GM21367 (cell line): ENCODE results near the gene BICDL2.

Experiments
- ATAC-seq: cut with Tn5 transposase; IDR thresholded peaks from one replicate; pipeline ENCODE4 v1.9.1; 2021; ENCODE audit not compliant: unreplicated experiment

Gene BICDL2

DNA sequence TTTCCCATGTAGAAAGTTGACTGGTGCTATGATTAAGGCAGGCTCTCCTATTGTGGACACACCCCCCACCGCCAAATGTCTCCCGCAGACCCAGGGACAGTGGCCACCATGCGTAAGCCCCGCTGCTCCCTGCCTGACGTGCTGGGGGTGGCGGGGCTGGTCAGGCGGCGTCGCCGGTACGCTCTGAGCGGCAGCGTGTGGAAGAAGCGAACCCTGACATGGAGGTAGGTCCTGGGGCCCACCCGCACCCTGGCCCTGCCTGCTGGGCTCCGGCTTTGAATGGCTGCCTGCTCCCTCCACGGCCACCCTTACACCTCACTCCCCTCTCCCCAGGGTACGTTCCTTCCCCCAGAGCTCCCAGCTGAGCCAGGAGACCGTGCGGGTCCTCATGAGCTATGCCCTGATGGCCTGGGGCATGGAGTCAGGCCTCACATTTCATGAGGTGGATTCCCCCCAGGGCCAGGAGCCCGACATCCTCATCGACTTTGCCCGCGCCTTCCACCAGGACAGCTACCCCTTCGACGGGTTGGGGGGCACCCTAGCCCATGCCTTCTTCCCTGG is 13.3 kb upstream of the BICDL2 start:
- no peak for ATAC-seq

DNA sequence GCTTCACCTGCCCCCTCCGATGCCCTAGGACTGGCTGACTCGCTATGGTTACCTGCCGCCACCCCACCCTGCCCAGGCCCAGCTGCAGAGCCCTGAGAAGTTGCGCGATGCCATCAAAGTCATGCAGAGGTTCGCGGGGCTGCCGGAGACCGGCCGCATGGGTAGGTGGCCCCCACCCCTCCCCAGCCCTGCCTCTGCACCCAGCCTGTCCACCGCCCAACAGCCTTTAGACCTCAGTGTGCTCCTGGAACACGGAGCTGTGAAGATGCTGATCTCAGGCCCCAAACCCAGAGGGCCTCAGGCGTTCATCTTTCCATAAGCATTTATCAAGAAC is 10.6 kb upstream of the BICDL2 start:
- no peak for ATAC-seq

DNA sequence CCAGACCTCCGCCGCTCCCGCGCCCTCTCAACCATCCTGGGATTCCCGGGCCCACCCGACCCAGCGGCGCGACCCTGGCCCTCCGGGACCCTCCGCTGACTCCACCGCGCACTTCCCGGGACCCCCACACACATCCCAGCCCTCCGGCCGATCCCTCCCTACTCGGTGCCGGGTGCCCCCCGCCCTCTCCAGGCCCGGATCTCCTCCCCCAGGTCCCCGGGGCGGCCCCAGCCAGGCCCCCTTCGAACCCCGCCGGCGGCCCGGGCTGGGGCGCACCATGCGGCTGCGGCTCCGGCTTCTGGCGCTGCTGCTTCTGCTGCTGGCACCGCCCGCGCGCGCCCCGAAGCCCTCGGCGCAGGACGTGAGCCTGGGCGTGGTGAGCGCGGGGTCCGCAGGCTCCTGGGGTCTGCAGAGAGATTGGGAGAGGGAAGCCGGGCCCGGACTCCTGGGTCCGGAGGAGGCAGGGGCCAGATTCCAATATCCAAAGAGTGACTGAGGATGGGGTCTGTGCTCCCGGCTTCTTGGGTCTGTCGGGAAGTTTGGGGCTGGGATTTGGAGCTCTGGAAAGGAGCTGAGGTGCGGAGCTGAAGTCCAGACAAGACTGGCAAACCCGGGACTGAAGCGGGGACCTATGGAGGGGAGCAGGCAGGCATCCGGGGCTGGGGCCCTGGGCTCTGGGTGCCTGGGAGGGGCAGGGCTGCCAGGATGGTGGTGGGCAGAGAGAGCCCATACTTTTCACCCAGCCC is 10.1 kb upstream of the BICDL2 start:
- ATAC-seq, result no peak

- no peak for ATAC-seq
Measured at GRCh38 chr16:3045758-3046640, 9.3 kb upstream of the BICDL2 start, which contains the start of gene MMP25. TSS of gene MMP25 (plus strand) at chr16:3046561. CDS start at chr16:3046918, 357 bp downstream.

- ATAC-seq, result no peak
Measured at GRCh38 chr16:3044708-3045107, 8.0 kb upstream of the BICDL2 start.

DNA sequence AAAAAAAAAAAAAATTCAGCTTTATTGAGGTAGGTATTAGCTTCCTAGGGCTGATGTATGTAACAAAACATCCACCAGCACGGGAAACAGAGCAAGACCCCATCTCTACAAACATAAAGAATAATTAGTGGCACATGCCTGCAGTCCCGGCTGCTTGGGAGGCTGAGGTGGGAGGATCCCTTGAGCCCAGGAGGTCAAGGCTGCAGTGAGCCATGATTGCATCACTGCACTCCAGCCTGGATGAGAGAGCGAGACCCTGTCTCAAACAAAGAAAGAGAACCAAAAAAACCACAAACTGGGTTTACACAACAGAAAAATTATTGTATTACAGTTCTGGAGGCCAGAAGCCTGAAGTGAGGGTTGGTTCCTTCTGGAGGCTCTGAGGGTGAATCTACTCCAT is 5.6 kb upstream of the BICDL2 start:
- ATAC-seq, result no peak

GRCh38 chr16:3038896-3039295 is 2.2 kb upstream of the BICDL2 start:
- no peak for ATAC-seq

DNA sequence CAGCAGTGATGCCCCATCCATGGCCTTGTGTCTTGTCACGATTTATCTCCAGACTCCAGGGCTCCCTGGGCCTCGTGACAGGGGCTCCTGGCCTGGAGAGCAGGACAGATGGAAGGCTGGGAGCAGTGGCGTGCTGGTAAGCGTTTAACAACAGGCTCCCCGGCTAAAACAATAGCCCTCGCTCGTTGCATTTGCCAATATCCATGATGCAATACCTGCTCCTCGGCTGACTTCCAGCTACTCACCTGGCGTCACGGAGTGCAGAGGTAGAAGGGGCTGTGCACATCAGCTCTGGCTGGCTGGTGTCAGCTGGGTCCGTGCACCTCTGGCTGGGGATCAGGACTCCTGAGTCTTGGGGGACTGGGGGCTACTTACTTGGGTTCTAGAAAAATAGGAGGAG is 1.5 kb upstream of the BICDL2 start:
- no peak for ATAC-seq

GRCh38 chr16:3035972-3036725 is 595 bp downstream of the BICDL2 start:
- ATAC-seq, result no peak

DNA sequence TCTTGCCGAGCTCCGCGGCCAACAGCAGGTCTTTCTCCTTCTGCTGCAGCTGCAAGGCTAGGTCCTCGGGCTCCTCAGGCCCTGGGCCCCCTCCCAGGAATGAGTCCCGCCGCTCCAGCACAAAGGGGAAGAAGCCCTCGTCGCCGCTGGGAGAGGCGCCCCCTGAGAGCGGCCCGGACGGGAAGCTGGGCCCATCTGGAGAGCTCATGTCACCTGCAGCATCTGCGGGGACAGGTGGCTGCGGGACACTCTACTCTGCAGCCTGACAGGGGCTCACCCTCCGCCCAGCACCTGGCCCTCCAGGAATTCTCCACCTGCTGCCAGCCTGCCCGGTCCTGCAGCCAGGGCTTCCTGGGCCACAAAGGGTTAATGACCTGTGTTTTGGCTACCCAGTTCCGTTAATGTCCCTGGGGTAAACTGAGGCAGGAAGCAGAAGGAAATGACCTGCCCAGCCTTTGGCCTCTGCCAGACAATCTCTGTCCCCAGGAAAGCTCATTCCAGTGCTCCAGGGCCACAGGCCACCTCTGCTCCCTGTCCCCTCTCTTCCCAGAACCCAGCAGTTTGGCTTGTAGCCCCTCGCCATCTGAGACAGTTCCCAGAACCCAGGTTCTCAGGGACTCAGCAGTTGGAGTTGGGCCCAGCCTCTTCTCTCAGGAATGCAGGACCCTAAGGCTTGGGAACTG is 1.3 kb downstream of the BICDL2 start:
- ATAC-seq, result no peak

DNA sequence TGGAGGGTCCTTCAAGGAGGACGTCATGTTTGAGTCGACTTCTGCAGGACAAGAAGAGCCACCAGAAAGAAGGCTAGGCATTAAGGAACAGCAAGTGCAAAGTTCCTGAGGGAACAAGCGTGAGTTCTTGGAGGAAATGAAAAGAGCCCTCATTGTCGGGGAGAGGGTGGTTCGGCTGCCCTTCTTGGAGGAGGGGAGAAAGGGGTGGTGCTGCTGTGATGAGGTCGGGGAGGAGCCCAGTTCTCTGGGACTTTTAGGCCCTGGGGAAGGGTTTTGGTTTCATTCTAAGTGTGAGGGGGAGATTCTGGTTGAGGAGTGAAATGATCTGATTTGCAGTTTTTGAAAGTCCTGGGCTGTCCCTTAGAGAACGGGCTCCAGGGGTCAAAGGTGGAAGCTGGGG is 4.1 kb downstream of the BICDL2 start:
- ATAC-seq, result no peak

DNA sequence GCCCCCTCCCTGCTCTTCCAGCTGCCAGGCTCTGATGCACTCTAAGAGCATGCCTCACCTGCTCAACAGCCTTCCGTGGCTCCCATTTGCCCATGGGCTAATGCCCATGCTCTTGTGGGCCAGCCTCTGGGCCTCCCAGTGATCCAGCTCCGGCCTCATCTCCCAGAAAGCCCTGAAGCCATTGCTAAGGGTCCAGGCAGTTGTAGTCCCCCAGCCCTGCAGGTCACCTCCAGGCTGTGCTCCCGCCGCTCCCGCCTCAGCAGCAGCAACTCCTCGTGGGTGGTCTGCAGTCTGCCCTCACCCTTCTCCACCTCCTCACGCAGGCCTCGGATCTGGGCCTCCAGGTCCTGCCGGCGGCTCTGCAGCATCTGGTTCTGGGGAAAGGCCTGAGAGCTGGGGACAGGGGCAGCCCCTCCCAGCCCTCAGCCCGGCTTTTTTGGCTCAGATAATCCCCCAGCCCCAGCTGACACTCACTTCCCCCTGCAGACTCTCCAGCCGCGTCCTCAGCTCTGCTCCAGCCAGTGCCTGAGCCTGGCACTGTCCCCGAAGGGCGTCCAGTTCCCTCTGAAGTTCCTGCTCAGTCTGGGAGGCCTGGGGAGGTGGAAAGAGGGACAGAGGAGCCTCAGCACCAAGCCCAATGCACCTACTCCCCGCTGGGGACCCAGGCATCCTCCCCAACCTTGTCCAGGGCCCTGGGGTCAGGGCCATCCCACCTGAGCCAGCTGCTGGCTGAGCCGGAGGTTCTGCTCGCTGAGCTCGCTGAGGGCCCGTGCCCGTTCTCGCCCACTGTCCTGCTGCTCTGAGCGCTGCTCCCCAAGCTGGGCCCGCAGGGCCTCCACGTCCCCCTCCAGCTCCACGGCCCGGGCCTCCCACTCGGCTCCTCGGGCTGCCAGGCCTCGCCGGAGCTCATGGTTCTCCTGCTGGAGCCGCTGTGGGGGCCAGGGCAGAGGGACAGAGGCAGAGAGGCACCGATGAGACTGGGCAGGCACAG is 6.2 kb downstream of the BICDL2 start:
- ATAC-seq, result no peak

- ATAC-seq, result no peak
Measured at GRCh38 chr16:3029491-3030221, 7.1 kb downstream of the BICDL2 start.

DNA sequence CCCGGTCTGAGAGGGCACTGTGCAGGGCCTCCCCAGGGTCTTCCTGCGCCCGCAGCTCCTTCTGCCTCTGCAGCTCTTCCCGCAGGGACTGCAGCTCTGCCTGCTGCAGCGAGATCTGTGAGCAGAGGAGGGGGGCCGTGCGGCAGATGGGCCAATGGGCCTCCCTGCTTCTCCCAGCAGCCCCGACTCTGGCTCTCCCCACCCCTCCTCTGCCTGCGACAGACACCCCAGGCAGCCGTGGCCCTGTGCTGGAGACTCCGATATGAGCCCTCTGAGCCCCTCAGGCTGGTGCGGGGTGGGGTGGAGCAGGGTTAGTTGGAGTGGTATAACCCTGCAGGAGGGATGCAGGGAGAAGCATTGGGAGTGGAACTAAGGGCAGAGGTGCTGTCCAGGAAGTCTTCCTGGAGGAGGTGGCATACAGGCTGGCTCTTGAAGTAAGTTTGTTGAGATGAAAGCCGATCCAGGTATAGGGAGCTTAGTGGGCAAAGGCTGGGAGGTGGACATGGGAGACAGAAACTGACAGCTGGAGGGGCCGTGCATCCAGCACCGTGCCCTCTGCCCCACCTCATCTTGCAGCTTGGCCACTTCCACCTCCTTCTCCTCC is 7.9 kb downstream of the BICDL2 start:
- no peak for ATAC-seq

DNA sequence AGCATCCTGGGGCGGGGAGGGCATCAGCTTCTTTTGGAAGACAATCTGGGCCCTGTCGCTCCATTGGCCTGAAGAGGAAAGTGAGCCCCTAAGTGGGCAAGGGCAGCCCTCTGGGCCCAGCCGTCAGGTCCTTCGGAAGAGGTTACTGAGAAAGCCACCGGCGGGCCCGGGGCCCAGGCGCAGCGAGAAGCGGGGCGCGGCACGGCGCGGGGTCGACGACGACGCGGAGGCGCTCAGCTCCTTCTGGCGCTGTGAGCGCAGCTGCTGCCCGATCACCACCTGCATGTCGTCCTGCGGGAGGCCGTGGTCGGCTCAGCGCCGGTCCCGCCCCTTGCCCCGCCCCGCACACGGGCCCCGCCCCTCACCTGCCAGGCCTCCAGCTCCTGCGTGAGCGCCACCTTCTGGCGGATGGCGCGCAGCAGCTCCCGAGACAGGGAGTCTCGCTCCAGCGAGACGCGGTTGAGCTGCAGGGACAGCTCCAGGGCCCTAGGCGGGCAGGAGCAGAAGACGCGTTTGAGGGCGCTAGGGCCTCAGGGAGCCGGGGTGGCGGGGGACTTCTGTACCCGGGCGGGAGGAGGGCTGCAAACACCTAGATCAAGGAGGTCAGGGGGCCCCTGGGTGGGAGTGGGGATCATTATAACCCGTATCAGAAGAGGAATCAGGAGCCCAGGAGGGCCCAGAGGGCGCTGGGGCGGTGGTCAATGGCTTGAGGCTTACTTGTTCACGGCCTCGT is 8.6 kb downstream of the BICDL2 start:
- ATAC-seq, result no peak

GRCh38 chr16:3027489-3027795 is 9.3 kb downstream of the BICDL2 start:
- no peak for ATAC-seq

DNA sequence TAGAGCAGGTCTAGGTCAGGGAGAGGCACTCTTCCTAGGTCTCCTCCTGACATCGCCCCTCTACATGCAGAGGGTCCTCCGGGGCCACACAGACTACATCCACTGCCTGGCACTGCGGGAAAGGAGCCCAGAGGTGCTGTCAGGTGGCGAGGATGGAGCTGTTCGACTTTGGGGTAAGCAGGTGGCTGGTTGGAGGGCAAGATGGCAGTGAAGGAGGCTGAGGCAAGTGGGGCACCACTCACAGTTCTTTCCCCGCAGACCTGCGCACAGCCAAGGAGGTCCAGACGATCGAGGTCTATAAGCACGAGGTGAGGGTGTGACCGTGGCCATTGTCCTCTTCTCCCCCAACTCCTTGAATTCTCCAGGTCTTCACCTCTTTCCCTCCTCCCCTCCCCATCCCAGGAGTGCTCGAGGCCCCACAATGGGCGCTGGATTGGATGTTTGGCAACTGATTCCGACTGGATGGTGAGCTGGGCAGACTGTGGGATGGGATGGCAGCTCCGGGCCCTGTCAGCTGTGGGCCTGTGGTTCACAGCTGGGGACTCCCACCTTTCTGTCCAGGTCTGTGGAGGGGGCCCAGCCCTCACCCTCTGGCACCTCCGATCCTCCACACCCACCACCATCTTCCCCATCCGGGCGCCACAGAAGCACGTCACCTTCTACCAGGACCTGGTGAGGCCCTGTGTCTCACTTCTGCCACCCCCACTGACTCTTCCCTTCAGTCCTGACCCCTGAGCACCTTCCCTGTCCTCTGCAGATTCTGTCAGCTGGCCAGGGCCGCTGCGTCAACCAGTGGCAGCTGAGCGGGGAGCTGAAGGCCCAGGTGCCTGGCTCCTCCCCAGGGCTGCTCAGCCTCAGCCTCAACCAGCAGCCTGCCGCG is 9.9 kb downstream of the BICDL2 start:
- ATAC-seq, result no peak
